ENCODE results near the gene MGRN1. TPM values are rescaled to one million over a fixed set of nuclear protein-coding genes. Genes with fewer than 3 reads are reported as not detected.
A peak's percentile ranks its signal among the peaks of the same experiment; 100 is the strongest.

The MGRN1 gene
- total and polyA plus RNA-seq, 2 of the 13 experiments (the other 11 are each of a cell fraction or from before 2014, with no cell fraction given): 11.9 to 12.6 TPM

DNA sequence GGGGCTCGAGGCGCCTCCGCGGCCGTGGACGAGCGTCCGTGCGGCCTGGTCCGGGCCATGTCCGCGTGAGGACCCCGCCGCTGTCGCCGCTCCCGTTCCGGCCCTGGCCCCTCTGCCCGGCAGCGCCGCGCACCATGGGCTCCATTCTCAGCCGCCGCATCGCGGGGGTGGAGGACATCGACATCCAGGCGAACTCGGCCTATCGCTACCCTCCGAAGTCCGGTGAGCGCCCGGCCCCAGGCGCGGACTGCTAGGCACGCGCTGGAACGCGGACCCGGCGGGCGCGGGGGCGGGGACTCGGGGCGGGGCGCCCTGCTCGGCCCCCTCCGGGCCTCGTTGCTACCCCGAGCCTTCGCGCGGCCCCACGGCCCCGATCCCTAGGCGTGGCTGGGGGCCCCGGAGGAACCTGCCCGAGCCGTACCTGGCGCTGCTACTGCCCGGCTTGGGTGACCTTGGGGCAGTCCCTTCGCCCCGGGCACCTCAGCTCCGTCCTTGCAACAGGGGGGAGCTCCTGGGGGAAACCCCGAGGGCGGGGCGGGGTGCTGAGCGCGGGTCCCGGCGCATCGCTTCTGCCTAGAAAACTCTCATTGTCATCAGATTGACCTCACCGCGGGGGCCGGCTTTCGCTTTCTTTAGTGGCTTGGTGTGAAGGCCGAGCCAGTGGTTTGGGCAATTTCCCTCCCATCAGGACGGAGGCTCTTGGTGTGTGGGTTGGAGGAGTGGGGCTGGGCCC is 367 bp downstream of the MGRN1 start (continued):
- TF ChIP-seq ZNF124 (CRISPR knock-in tag; IDR thresholded peaks at IDR 0.05): no peak; the same call in 1 of the 2 replicates
- TF ChIP-seq ZNF234 (CRISPR knock-in tag; conservative IDR thresholded peaks at IDR 0.05): peak; percentile 75; the same call in 1 of the 2 replicates
- TF ChIP-seq, protein P1, sequence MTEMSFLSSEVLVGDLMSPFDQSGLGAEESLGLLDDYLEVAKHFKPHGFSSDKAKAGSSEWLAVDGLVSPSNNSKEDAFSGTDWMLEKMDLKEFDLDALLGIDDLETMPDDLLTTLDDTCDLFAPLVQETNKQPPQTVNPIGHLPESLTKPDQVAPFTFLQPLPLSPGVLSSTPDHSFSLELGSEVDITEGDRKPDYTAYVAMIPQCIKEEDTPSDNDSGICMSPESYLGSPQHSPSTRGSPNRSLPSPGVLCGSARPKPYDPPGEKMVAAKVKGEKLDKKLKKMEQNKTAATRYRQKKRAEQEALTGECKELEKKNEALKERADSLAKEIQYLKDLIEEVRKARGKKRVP (CRISPR knock-in tag; IDR thresholded peaks at IDR 0.05): no peak
- TF ChIP-seq, protein P2, sequence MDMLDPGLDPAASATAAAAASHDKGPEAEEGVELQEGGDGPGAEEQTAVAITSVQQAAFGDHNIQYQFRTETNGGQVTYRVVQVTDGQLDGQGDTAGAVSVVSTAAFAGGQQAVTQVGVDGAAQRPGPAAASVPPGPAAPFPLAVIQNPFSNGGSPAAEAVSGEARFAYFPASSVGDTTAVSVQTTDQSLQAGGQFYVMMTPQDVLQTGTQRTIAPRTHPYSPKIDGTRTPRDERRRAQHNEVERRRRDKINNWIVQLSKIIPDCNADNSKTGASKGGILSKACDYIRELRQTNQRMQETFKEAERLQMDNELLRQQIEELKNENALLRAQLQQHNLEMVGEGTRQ (IDR thresholded peaks at IDR 0.05; ENCODE audit: low read depth, low read length): no peak
- TF ChIP-seq, protein P2 (CRISPR knock-in tag; IDR thresholded peaks at IDR 0.05; ENCODE audit: borderline replicate concordance): 0 out of 2 replicates have a peak, but pooled peaks have one; percentile 0
- TF ChIP-seq EED (CRISPR knock-in tag; IDR thresholded peaks at IDR 0.05): no peak
- TF ChIP-seq ZC3H13 (CRISPR knock-in tag; IDR thresholded peaks at IDR 0.05): peak; percentile 7; the same call in 1 of the 2 replicates
- TF ChIP-seq, protein P3, sequence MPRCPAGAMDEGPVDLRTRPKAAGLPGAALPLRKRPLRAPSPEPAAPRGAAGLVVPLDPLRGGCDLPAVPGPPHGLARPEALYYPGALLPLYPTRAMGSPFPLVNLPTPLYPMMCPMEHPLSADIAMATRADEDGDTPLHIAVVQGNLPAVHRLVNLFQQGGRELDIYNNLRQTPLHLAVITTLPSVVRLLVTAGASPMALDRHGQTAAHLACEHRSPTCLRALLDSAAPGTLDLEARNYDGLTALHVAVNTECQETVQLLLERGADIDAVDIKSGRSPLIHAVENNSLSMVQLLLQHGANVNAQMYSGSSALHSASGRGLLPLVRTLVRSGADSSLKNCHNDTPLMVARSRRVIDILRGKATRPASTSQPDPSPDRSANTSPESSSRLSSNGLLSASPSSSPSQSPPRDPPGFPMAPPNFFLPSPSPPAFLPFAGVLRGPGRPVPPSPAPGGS (CRISPR knock-in tag; IDR thresholded peaks at IDR 0.05): peak; percentile 67; the same call in 1 of the 2 replicates
- TF ChIP-seq ZNF264 (CRISPR knock-in tag; IDR thresholded peaks at IDR 0.05): no peak
- TF ChIP-seq ZBTB42 (CRISPR knock-in tag; IDR thresholded peaks at IDR 0.05): 0 out of 2 replicates have a peak, but pooled peaks have one; percentile 10
- TF ChIP-seq ZNF607 (CRISPR knock-in tag; IDR thresholded peaks at IDR 0.05; ENCODE audit: borderline replicate concordance): peak; percentile 79
- TF ChIP-seq SALL2 (CRISPR knock-in tag; IDR thresholded peaks at IDR 0.05): peak; percentile 51; the same call in 1 of the 2 replicates
- peak; percentile 7 for TF ChIP-seq YY1 (IDR thresholded peaks at IDR 0.05; ENCODE audit: insufficient read depth, insufficient replicate concordance, low read depth, low read length)
- no peak for TF ChIP-seq ZNF20 (CRISPR knock-in tag; IDR thresholded peaks at IDR 0.05)
- TF ChIP-seq RFX5 (IDR thresholded peaks at IDR 0.05; ENCODE audit: low read depth, low read length): no peak
- peak; percentile 25; the same call in 1 of the 2 replicates for TF ChIP-seq ZNF160 (CRISPR knock-in tag; IDR thresholded peaks at IDR 0.05)
- peak; percentile 40; the same call in 1 of the 2 replicates for TF ChIP-seq SALL1 (CRISPR knock-in tag; IDR thresholded peaks at IDR 0.05)
- TF ChIP-seq TBX2 (CRISPR knock-in tag; IDR thresholded peaks at IDR 0.05; ENCODE audit: borderline replicate concordance): no peak
- peak; percentile 67; the same call in 1 of the 2 replicates for TF ChIP-seq ZNF768 (CRISPR knock-in tag; IDR thresholded peaks at IDR 0.05)

Data from HepG2 (cell line).